NCI-H524 treated with DMSO at 0.1 percent for 48 hours (cell line): ENCODE data around the gene PDE3B.
"Not testable (repeated sequence)": the region's sequence is repeated elsewhere in the genome, so short reads cannot be mapped to it uniquely, and the experiment has no call there.

Experiments
- DNase-seq: peaks from one replicate; lab custom pipeline; 2025; lab: John Stamatoyannopoulos, UW

The PDE3B gene

GRCh38 chr11:14812757-14813156, 169.2 kb downstream of the PDE3B start:
- no peak for DNase-seq

- no peak for DNase-seq
Observed at GRCh38 chr11:14813516-14813915, 169.9 kb downstream of the PDE3B start.

- DNase-seq: no peak
Observed at GRCh38 chr11:14818779-14819178, 175.2 kb downstream of the PDE3B start.

- DNase-seq: no peak
Observed at GRCh38 chr11:14819596-14819995, 176.0 kb downstream of the PDE3B start.

GRCh38 chr11:14821031-14821430, 177.4 kb downstream of the PDE3B start:
- no peak for DNase-seq

GRCh38 chr11:14826600-14826999, 183.0 kb downstream of the PDE3B start:
- DNase-seq: no peak

GRCh38 chr11:14835496-14836492, 192.2 kb downstream of the PDE3B start:
- DNase-seq: no peak

GRCh38 chr11:14842002-14842401, 198.4 kb downstream of the PDE3B start:
- DNase-seq: no peak

- DNase-seq: no peak
Observed at GRCh38 chr11:14852571-14853177, 209.1 kb downstream of the PDE3B start.

- DNase-seq: no peak
Observed at GRCh38 chr11:14854057-14854456, 210.5 kb downstream of the PDE3B start.

- DNase-seq: no peak
Observed at GRCh38 chr11:14855890-14856289, 212.3 kb downstream of the PDE3B start.

- DNase-seq: no peak
Observed at GRCh38 chr11:14857621-14858020, 214.0 kb downstream of the PDE3B start.

GRCh38 chr11:14858404-14858803, 214.8 kb downstream of the PDE3B start:
- DNase-seq: no peak

- DNase-seq: no peak
Observed at GRCh38 chr11:14860511-14860910, 216.9 kb downstream of the PDE3B start.

- DNase-seq: no peak
Observed at GRCh38 chr11:14861680-14862079, 218.1 kb downstream of the PDE3B start.

- DNase-seq: not testable (repeated sequence)
Observed at GRCh38 chr11:14863775-14864174, 220.2 kb downstream of the PDE3B start.

- DNase-seq: no peak
Observed at GRCh38 chr11:14872032-14872431, 228.4 kb downstream of the PDE3B start.

GRCh38 chr11:14873632-14874031, 230.0 kb downstream of the PDE3B start:
- no peak for DNase-seq

- DNase-seq: no peak
Observed at GRCh38 chr11:14875163-14875562, 231.6 kb downstream of the PDE3B start.

GRCh38 chr11:14881576-14882193, 238.1 kb downstream of the PDE3B start:
- no peak for DNase-seq

- no peak for DNase-seq
Observed at GRCh38 chr11:14882196-14882595, 238.6 kb downstream of the PDE3B start.

- DNase-seq: not testable (repeated sequence)
Observed at GRCh38 chr11:14883683-14884082, 240.1 kb downstream of the PDE3B start.
